Sciatic nerve (tissue), 2 donors: ENCODE results near the gene SRSF5. TPM values are rescaled to one million over a fixed set of nuclear protein-coding genes. Genes with fewer than 3 reads are reported as not detected.
A peak's percentile ranks its signal among the peaks of the same experiment; 100 is the strongest.

Experiments used
- ATAC-seq: fragments of 200-7000 bp; cut with Tn5 transposase; one replicate; pipeline ENCODE4 v1.9.1; 2020; ENCODE audit warnings: mild to moderate bottlenecking, moderate library complexity
- DNase-seq: peaks from one replicate; pipeline ENCODE4 v3.0.0-alpha.2; 2020; ENCODE audit warnings: low spot score
- intact Hi-C: fragments of 100-400 bp; cut with DNase I; formaldehyde crosslinking; loops from one replicate; pipeline ENCODE4 v1.14.2; 2022
- total RNA-seq: library from RNA; stranded (reverse); fragmentation: NEBNext Ultra II Directional; extraction: Animal tissue kit (Norgen Biotek cat#: 25700); gene quantifications from one replicate; pipeline ENCODE4 v1.2.1, GENCODE V29; 2021
- donor health status: DM: no; HTN: no; CAD: no.
- donor health status: DM: no; HTN: no; CAD: no.

Gene SRSF5
- total RNA-seq, 1 donor from 2014 or later = 566 TPM

- intact Hi-C loops = no loop called here
- DNase-seq (peak; percentile 94), ATAC-seq (peak; percentile 95)
Measured at GRCh38 chr14:69767369-69767999, 542 bp downstream of the SRSF5 start.

- DNase-seq (no peak), ATAC-seq (no peak)
- intact Hi-C loops = no loop called here
Measured at GRCh38 chr14:69768873-69769272, 1.9 kb downstream of the SRSF5 start.

DNA sequence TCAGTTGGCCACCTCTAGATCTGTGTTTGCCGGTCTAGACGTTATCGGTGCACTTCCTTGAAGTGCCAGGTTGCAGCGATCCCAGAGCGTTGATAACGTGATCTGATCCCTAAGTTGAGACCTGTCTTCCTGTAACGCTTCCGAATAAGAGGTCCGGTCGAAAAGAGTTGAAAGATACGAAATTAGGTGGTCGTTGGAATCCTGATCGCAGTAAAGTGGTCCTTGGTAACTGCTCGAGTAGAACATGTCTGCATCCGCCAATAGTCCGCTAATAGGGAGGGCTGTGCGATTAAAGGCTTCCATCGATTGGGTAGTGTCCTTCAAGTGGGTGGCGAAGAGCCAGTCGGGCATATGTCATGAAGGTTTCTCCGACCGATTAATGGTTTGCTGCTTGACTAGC lies 2.7 kb downstream of the SRSF5 start:
- intact Hi-C loops = no loop called here
- DNase-seq (no peak), ATAC-seq (no peak)

DNA sequence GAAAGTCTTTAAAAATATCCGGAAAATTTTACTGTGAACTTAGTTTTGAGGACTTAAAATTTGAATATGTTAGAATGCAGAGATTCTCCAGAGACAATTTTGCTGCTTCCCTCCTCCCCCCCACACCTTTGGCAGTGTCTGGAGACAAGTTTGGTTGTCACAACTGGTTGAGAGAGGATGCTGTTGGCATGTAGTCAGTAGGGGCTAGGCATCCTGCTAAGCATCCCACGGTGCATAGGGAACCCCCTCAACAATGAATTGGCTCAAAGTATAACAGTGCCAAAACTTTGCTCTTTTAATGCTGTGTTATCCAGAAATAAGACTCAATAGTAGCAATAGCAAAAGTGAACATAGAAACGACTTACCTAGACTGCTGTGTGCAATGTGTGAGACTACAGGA lies 3.6 kb downstream of the SRSF5 start:
- ATAC-seq = no peak
- DNase-seq = no peak
- intact Hi-C loops = no loop called here

DNA sequence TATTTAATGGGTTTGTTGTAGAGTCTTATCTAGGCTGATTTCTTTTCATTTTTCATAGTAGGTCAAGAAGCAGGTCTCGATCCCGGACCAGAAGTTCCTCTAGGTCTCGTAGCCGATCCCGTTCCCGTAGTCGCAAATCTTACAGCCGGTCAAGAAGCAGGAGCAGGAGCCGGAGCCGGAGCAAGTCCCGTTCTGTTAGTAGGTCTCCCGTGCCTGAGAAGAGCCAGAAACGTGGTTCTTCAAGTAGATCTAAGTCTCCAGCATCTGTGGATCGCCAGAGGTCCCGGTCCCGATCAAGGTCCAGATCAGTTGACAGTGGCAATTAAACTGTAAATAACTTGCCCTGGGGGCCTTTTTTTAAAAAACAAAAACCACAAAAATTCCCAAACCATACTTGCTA lies 4.2 kb downstream of the SRSF5 start:
- ATAC-seq (no peak), DNase-seq (no peak)
- intact Hi-C loops = no loop called here

GRCh38 chr14:69772082-69773017 lies 5.4 kb downstream of the SRSF5 start:
- no peak for ATAC-seq
- intact Hi-C loops = no loop called here
- DNase-seq = no peak

DNA sequence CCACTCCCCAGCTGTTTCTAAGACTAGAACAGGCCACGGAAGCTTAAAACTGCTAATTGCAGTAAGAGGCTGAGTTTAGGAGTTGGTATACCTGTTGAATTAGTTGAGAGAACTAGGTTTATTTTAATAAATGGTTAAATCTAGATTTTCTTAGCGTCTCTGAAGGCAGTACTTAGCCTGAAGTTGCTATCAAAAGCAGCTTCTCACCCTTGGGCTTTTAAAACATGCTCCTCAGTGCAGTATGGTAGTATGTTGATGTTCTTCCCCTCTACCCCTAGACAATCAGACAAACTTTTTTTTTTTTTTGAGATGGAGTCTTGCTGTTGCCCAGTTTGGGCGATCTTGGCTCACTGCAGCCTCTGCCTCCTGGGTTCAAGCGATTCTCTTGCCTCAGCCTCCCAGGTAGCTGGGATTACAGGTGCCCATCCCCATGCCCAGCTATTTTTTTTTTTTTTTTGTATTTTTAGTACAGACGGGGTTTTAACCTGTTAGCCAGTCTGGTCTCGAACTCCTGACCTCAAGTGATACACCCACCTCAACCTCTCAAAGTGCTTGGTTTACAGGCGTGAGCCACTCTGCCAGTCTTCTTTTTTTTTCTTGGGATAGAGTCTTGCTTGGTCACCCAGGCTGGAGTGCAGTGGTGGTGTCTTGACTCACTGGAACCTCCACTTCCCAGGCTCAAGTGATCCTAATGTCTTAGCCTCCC lies 6.8 kb downstream of the SRSF5 start:
- ATAC-seq (no peak), DNase-seq (no peak)
- intact Hi-C loops = no loop called here

GRCh38 chr14:69775012-69775411 lies 8.1 kb downstream of the SRSF5 start:
- intact Hi-C loops = no loop called here
- DNase-seq (no peak), ATAC-seq (no peak)

DNA sequence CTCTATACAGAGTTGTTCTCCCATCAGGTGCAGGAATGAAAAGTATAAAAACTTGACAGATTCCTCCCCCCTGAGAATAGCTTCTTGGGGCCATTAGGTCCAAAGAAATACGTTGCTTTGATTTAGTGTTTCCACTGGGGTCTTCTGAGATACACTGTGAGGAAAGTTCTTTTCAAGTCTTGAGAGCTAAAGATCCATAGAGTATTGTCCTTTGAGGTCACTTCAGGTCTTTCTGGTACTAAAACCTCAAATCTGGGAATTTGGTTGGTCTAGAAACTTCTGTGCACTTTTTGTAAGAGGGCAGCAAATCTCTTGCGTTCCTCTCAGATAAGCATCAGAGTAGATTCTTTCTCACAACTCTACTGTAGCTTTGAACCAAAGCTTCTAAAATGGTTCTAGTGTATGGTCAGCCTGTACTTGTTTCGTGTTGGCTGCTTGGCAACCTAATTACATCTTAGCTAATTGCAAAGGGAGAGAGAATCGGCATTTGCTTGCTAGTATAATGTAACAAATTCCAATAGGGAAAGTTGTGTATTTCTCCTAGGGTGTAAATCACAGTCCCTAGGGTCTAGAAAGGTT lies 10.0 kb downstream of the SRSF5 start:
- ATAC-seq = no peak
- no peak for DNase-seq
- intact Hi-C loops = no loop called here

DNA sequence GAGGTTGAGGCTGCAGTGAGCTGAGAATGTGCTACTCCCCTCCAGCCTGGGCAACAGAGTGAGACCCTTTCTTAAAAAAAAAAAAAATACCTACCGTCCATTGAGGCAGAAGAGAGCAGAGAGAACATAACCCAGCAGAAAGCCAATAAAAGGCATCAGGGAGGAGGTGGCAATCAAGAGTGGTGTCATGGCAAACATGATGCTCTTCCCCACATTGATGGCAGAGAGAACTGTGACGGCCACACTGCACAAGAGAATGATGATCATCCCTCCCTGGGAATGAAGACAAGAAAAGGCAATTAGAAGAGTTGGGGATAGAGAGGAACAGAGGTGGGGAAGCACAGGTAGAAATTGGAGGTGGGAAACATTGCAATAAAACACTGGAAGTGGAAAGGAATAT lies 12.1 kb downstream of the SRSF5 start:
- DNase-seq = no peak
- no peak for ATAC-seq
- intact Hi-C loops = no loop called here

DNA sequence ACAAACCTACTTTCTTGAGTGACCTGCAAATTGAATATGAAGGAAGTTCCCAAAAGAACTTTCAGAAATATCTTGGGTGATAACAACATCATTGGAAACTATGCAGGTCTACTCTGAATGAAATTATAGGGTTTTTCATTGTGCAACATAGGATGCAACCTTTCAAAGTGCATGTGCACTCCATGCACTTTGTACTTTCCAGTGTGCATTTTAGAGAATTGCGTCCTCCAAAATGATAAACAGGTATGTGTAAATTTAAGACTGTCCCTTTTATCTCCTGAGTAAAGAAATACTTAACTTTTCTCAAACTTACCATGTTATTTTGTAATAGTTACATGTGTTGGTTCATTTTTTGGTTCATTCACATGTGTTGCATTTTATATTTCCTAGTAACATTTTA lies 13.2 kb downstream of the SRSF5 start:
- intact Hi-C loops = no loop called here
- no peak for DNase-seq
- ATAC-seq = no peak

DNA sequence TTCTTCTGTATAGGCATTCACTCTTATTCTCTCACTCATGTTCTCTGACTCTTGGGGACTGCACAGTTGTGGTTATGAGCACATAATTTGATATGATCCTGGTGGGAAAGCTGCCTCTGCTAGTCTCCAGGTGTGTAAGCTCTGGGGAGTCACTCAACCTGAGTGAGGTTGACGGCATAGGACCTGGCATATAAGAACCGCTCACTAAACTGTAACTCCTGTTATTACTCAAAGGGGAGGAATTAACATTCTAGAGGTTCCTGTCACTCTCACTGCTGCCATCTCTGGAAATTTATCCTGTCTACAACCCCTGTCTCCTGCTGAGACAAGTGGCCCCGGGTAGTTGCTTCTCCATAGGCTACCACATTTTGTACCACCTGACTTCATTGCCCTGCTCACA lies 14.0 kb downstream of the SRSF5 start:
- intact Hi-C loops = no loop called here
- DNase-seq (no peak), ATAC-seq (no peak)

GRCh38 chr14:69784942-69785341 lies 18.0 kb downstream of the SRSF5 start:
- no peak for ATAC-seq

DNA sequence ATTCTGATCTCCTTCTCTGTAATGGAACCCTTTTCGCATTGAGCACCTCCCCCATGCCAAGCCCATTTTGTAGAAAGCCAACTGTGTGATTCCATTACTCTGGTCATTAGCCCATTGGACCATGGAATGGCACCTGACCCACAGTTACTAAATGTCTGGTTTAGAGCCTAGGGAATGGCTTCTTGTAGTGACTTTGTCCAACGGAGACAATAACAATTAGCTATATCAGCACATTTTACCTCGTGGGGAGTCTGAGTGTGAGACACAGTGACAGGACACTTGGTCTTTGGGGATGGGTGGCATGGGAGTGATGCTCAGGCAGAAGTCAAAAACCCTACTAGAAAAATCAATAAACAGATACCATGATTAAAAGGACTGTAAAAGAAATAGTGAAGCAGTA lies 19.7 kb downstream of the SRSF5 start:
- no peak for DNase-seq
- intact Hi-C loops = no loop called here
- ATAC-seq = no peak

More at GRCh38 chr14:69784942-69785341, 18.0 kb downstream of the SRSF5 start:
- DNase-seq = no peak
- intact Hi-C loops = no loop called here

- DNase-seq (no peak), ATAC-seq (no peak)
- intact Hi-C loops = no loop called here
Measured at GRCh38 chr14:69789118-69789640, 22.2 kb downstream of the SRSF5 start.

DNA sequence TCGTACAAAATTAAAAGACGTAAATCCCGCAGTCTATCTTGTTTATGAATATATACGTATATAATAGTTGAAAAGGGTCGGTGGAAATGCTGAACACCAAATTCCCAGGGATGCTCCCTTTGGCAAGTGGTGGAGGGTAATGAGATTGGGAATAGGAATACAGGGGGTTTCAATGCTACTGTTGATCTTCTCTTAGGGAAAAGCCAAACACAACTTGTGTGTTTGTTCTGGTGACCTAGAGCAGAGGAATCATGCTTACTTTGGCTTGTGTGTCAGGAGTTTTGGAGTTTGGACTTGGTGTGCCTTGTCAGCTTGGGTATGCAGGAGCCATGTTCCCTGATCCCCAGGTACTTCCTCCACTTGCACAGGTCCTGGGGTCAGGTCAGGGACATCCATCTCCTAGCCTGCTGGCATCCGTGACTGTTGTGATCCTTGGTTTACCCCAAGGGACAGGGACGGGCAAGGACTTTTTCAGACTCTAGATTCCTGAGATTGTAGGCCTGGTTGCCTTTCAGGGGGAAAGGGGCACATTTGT lies 26.0 kb downstream of the SRSF5 start:
- intact Hi-C loops = no loop called here
- DNase-seq (no peak), ATAC-seq (no peak)

- DNase-seq (no peak), ATAC-seq (no peak)
- intact Hi-C loops = no loop called here
Measured at GRCh38 chr14:69794791-69795190, 27.8 kb downstream of the SRSF5 start.

- DNase-seq (no peak), ATAC-seq (no peak)
- intact Hi-C loops = no loop called here
Measured at GRCh38 chr14:69795691-69796090, 28.7 kb downstream of the SRSF5 start.
